ENCODE results near the gene FAM163B.

Gene FAM163B

GRCh38 chr9:133528876-133529241 lies 80.3 kb downstream of the FAM163B start:
- FAIRE-seq (no peak), DNase-seq (ENCODE audit: insufficient read length, low spot score) (no peak)
- no peak for TF ChIP-seq CTCF (IDR thresholded peaks at IDR 0.05; ENCODE audit: insufficient read depth, missing control alignments)

GRCh38 chr9:133528001-133528875 lies 81.0 kb downstream of the FAM163B start:
- FAIRE-seq (no peak), DNase-seq (ENCODE audit: insufficient read length, low spot score) (no peak)
- TF ChIP-seq CTCF (IDR thresholded peaks at IDR 0.05; ENCODE audit: insufficient read depth, missing control alignments): no peak

- no peak for TF ChIP-seq CTCF (IDR thresholded peaks at IDR 0.05; ENCODE audit: insufficient read depth, missing control alignments)
- no peak for FAIRE-seq
- no peak for DNase-seq (ENCODE audit: insufficient read length, low spot score)
These were observed 81.7 kb downstream of the FAM163B start for GRCh38 chr9:133527444-133527920.

All from D721Med (cell line).